HG03571 (cell line): ENCODE measurements around the gene ANKDD1A.

Source experiments
- ATAC-seq: cut with Tn5 transposase; IDR thresholded peaks from one replicate; pipeline ENCODE4 v1.9.1; 2021; ENCODE audit not compliant: unreplicated experiment

The ANKDD1A gene

DNA sequence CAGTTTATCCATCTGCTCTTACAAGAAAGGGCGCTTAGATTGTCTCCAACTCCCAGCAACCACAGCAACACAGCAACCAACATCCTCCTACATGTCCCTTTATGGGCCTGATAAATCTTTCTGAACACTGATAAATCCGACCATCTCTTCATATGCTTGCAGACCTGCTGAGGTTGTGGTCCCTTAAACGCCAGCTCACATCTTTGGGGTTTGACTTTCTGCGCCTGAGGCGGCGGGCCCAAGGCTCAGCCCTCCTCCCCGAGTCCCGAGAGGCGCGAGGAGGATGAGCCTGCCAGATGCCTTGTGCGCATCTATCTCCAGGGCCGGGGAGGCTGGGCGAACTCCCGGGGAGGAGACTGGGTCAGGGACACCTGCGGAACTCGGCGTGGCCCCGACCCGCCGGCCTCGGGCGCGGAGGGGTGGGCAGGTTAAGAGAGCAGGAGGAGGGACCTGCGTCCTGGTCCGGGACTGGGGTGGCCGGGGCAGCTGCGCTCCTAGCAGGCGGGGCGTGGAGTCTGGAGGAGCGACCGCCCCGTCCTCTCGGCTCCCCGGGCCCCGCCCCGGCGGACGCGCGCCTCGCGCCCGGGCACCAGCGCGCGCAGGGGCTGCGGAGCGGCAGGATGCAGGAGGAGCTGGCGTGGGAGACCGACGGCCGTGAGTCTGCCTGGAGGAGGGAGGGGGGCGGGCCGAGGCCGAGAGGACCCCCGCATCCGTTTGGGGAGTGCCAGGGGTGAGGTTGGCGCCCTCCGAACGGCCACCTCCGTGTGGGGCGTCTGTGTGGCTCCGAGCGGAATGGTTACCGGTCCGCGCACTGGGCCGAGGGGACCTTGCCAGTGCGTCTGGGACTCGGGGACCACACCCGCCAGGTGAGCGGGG is at the start of gene ANKDD1A:
Gene ANKDD1A, plus strand, starts transcription at position 592 of the 876 bp plus-strand sequence. Its CDS starts 29 bp downstream, at position 621.
- no peak for ATAC-seq

DNA sequence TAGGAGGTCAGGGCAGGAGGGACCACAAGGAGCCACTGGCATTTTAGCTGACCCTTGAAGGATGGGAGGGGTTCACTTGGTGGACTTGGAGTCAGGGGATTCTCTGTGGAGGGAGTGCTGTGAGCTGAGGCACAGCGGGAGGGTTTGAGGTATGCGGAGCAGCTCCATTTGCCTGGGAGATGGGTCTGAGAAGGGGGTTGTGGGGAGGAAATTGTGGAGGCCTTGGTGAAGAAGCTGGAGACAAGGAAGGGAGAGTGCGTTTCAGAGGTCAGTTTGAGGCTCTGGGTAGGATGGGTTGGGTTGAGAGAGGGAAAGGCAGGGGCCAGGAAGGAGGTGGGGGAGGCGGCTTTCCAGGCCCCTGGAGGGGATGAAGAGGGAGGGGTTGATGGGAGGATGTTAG is 49.7 kb upstream of the ANKDD1A start:
- ATAC-seq: no peak

DNA sequence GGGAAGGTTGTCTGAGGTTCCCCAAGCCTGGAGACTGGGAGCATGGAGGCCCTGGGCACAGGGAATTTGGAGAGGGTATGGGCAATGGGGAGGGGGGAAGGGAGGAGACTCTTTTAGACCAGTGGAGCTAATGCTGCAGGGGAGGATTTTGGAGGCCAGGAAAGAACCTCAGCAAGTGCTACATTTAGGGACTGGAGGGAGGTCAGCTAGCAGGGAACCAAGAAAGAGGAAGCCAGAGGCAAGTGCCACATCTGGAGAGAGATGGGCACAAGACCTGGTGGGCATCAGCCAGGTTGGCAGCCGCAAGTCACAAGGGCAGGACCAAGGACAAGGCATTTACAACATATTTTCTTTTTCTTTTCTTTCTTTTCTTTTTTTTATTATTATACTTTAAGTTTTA is 49.3 kb upstream of the ANKDD1A start:
- no peak for ATAC-seq

DNA sequence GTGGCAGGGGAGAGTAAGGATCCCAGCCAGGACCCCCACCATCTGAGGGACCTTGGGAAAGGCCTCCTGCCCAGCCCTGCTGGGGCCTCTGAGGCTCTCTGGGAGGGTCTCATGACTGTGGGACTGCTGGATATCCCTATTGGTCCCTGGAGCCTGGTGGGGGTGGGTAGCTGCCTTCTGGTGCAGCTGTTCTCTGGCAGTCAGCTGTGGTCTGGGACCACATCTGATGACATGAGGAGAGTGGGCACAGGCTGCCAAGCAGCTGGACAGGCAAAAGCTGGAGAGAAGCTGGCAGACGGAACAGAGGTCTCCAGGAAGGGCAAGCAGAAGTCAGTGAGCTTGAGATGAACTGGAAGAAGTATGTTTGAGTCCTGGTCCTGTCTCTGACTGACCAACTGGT is 47.6 kb upstream of the ANKDD1A start:
- ATAC-seq: no peak

DNA sequence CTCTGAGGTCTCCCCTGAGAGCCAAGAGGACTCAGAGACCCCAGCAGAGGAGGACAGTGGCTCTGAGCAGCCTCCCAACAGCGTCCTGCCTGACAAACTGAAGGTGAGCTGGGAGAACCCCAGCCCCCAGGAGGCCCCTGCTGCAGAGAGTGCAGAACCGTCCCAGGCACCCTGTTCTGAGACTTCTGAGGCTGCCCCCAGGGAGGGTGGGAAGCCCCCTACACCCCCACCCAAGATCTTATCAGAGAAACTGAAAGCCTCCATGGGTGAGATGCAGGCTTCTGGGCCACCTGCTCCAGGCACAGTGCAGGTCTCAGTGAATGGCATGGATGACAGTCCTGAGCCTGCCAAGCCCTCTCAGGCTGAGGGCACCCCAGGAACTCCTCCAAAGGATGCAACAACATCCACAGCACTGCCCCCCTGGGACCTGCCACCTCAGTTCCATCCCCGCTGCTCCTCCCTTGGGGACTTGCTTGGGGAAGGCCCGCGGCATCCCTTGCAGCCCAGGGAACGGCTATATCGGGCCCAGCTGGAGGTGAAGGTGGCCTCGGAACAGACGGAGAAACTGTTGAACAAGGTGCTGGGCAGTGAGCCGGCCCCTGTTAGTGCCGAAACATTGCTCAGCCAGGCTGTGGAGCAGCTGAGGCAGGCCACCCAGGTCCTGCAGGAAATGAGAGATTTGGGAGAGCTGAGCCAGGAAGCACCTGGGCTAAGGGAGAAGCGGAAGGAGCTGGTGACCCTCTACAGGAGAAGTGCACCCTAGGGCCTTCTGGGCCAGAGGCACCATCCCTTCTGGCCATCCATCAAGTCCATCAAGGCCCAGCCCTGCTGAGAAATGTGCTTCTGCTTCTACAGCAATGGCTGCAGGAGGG is 46.3 kb upstream of the ANKDD1A start:
- no peak for ATAC-seq

DNA sequence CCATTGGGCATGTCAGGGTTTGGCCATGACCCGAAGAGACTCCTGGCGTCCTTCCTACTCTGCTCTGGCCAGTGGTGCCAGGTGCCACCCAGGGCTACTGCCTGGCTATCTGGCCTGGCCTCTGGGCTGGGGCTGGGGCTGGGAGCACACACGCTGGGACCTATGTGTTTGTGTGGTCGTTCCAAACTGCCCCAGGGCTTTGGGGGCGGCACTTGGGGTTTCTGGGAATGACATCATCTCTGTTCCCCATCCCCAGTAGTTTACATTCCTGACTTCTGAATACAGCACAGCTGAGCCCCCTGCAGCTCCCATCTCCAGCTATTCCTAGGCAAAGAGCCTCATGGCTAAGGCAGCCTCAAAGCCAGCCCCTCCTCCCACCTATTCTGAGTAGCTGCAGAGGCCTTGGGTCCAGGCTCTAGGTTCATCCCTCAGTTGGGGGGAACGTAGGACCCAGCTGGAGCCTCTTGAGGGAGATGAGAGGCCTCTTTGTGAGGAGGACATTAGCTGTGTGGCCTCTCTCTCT is 45.6 kb upstream of the ANKDD1A start:
- no peak for ATAC-seq

DNA sequence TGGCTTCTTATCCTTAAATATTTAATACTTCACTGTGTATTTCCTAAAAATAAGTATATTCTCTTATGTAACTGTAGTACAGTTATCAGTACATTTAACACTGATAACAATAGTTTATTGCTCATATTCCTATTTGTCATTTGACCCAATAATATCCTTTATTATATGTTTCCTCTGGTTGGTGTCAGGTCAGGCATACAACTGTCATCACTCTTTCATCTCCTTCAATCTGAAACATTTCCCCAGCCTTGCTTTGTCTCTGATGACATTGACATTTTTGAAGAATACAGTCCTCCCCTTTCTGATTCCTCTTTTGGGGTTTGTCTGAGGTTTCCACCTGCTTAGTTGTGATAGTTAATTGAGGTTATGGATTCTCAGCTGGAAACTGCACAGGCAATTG is 42.2 kb upstream of the ANKDD1A start:
- ATAC-seq: no peak

DNA sequence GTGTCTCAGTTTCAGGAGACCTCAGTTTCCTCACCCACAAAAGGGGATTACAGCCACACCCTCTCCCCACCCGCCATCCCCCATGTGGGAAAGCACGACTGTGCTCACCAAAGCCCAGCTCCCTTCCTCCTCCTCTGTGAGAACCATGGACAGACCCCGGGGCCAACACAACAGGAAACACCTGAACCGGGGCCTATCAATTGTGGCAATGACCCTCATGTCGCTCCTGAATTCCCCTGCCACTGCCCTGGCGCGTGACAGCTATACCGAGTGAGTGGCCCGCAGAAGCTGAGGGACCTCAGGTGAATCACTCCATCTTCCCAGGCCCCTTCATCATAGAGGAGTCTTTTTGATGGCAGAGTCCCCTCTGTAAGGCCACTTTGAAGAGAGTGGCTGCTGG is 41.3 kb upstream of the ANKDD1A start:
- no peak for ATAC-seq

DNA sequence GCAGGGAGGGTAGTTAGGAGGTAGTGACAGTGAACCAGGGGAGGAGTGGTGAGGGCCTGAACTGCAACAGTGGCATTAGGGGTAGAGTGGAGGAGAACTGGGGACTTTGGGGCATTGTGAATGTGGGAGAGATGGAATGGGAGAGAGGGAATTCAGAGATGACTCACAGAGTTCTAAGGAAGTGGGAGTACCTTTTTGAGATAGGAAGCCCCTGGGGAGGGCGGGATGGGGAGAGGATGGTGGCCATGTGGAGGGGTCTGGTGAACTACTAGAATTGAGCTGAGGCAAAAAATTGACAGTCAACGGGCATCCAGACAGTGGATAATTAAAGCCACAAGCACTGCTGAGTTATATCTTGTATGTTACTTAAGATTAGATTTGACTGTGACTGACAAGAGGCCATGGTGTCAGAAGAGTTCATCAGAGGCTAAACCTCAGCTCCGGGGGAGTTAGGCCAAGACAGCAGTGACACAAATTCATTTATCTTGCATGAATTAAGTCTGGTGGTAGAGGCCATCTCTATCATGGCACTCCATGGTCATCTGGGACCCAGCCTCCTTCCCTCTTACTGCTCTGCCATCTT is 36.0 kb upstream of the ANKDD1A start:
- ATAC-seq: no peak

DNA sequence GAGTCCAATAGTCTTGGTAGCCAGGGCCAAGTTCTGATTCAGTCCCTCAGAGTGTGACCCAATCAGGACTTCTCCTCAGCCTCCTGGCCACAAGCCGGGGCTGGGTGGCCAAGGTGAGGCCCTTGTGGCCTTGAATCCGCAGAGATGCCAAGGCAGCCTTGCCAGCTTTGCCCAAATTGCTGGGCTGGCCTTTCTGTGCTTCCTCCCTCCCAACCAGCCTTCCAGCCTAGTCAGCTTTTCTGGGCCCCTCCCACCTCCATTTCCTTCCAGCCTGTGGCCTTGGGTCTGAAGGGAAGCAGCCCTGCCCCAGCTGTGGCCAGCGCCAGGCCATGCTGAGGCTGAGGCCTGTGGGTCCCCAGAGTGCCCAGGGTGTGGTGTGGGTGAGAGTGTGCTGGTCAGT is 34.3 kb upstream of the ANKDD1A start:
- no peak for ATAC-seq

DNA sequence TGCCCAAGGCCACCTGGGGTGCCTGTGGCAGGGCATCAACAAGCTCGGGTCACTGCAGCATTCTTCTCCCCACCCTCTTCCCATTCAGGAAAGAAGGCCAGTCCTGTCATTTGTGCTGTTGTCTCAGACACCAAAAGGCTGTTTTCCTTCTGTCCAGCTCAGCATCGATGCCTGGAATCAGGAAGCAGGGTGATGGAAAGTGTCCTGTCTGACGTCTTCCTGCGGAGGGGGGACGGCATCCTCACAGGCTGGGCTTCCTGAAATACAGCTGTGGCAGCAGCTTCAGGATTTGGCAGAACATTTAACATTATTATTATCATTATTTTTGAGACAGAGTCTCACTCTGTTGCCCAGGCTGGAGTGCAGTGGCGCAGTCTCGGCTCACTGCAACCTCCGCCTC is 33.0 kb upstream of the ANKDD1A start:
- ATAC-seq: no peak

DNA sequence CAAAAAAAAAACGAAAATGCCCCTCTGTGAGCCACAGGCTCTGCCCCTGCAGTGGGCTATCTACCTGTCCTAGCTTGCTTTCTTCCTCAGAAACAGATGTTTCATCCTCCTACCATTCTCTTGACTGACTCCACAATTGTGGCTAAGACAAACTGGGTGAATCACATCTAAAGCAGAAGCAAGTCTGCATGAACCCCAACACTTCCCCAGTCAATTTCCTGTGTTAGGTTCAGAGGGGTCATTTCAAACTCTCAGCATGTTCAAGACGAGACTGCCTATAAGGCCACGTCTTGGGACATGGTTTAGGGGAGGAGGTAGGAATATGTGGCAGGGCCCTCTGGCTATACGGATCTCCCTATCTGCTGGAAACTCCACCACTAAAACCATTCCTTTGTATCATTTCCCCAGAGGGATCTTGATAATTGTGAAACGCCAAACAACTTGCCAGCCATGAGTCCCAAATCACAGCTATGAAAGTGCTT is 28.6 kb upstream of the ANKDD1A start:
- no peak for ATAC-seq

DNA sequence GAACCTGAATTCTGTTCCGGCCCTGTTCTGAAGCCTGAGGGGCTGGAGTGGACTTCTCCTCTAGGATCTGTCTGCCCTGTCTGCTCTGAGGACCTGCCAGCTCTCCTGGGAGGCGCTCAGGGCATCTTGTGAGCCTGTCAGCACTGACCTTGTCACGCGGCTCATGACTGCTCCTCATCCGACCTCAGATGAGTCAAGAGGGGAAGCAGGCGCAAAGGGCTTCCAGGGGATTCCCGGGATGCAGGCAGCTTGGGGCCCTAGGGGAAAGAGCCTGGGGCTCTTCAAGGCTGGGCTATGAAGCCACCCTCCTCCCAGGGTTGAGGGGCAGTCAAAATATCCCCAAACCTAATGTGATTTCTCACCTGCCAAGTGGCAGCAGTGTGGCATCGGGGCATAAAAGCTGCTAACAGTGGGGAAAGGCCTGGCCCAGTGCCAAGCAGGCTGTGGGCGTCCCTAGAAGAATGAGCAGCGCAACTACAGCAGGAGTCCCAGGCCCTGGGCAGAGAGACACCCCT is 27.6 kb upstream of the ANKDD1A start:
- ATAC-seq: no peak

DNA sequence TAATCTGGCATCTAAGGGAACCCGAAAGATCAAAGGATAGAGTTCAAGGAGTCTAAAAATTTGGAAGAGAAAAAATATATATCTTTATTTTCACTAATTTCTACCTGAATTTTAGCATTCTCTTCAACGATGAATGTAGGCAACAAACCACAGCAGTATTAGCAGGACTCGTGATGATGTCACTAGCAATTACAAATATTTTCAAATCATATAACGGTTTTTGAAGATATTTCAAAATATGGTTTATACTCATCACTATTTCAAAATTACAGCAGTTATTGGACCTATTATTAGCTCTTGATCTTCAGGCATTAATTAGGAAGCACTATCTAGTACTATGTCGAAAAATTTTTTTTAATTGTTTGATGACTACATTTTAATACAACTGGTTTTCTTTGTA is 27.0 kb upstream of the ANKDD1A start:
- ATAC-seq: no peak

DNA sequence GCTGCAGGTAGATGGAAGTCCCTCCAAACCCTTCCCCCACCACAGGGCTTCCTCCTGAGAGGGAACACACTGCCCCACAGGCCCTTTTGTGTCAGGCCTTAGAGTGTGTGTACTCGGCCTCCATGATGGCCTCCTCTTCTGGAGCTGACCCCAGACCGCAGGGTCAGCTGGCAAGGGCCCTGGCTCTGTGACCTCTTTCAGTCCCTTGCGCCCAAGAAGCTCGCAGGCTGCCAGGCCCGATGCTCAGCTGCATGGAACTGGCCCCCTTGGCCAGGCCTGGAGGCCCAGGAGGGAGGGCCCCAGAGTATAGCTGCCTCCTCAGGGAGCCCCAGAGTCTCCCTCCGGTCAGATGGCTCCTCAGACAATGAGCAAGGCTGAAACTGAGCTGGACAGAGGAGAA is 23.4 kb upstream of the ANKDD1A start:
- ATAC-seq: no peak

DNA sequence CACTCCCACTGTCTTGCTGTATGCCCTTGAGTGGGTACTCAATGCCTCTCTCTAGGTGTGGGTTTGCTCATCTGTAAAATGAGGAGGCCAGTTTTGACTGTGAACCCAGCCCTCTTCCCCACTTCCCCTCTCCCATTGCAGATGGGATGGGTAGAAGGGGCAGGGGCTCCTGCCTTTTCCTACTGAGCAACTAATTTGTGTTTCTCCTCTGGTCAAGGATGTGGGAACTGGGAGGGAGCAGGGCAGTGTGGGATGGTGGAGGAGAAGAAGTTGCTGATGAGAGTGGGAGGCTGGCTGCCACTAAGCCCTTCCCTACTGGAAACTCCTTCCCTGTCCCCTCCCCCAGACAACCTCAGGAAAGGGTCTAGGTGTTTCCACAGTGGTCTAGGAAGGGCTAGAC is 20.1 kb upstream of the ANKDD1A start:
- ATAC-seq: no peak

DNA sequence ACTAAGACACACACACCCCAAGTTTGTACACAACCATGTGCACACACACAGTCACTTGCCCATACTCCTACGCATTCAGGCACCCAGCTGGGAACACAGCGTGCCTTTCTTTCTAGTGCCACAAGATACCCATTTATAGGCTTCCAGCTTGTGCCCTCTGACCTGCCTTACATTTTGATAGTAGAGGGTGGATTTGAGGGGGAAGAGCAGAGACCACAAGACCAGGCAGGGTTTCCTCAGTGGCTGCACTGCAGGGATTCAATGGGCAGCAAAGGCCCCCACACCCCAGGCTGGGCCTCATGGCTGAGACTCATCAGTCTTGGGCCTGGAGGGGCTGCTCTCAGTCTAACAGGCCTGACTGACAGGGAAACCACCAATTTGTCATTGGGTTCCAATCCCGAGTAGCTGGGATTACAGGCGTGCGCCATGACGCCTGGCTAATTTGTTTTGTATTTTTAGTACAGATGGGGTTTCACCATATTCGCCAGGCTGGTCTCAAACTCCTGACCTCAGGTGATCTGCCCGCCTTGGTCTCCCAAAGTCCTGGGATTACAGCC is 18.8 kb upstream of the ANKDD1A start:
- no peak for ATAC-seq

DNA sequence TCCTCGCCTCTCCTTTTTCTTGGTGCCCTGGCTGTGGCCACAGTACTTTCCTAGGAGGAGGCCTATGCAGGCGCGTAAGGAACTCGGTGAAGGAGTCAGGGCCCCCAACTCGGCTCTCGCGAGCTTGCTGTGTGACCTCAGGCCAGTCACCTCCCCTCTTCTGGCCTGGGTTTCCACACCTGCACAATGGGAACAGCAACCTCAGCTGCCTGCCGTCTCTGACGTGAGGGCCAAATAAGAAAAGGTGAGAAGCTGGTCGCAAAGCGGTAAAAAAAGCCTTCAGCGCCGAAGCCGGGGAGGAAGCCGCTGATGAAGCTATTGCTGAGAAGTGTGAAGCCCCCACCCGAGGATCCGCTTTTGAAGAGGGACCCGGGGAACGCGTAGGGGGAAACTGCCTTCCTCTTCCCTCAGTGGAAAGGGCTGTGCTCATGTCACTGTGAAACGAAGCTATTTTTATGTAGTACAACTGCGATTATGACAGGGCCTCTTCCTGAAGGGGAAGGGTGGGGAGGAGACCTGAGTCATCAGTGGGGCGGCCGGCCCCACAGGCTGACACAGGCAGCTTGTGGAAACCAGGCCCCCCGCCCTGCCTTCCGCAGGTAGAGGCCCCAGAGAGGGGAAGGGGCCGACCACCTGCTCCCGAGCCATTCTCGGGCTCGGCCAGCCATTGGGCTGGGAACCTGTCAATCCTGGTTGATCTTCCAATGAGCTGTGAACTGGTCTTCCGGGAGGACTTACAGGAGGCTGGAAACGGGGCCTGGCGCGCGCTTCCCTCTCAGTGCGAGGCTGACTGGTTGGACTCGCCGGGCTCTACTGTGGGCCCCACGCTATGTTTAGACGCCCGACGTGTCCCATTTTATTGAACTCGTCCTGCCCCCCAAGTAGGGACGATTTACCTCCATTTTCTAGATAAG is 18.0 kb upstream of the ANKDD1A start:
- ATAC-seq: peak; percentile 57

DNA sequence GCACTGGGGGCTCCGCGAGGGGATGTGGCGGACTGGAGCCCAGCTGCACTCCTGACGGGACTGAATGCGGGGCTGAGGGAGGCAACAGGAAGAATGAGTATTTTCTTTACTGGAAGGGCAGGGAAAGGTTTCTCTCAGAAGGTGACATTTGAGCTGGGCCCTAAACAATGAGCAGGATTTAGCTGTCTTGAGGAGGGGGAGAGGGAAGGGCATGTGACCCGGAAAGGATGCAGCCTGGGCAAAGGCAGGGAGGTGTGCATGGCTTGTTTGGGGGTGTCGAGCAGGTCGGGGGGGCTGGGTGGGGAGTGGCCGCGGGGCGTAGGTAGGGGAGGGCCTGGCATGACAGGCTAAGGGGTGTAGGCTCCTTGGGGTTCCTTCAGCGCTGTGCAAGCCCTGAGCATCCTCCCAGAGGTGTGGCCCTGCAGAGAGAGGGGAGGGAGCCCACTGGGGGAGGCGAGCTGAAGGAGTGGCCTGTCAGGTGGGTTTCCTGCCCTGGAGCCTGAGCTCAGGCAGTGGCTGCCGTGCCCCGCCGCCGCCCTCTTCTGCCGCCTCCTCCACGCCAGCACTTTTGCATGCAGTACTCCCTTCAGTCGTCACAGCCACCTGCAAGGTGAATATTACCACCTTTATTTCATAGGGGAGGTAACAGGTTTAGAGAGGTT is 17.2 kb upstream of the ANKDD1A start:
- ATAC-seq: no peak
